KG1 (cell line): Measurements from ENCODE around the gene GNG5.
"Not testable (repeated sequence)": the region's sequence is repeated elsewhere in the genome, so short reads cannot be mapped to it uniquely, and the experiment has no call there.

Experiments
- DNase-seq: peaks from one replicate; lab custom pipeline; 2025; lab: John Stamatoyannopoulos, UW

The GNG5 gene

DNA sequence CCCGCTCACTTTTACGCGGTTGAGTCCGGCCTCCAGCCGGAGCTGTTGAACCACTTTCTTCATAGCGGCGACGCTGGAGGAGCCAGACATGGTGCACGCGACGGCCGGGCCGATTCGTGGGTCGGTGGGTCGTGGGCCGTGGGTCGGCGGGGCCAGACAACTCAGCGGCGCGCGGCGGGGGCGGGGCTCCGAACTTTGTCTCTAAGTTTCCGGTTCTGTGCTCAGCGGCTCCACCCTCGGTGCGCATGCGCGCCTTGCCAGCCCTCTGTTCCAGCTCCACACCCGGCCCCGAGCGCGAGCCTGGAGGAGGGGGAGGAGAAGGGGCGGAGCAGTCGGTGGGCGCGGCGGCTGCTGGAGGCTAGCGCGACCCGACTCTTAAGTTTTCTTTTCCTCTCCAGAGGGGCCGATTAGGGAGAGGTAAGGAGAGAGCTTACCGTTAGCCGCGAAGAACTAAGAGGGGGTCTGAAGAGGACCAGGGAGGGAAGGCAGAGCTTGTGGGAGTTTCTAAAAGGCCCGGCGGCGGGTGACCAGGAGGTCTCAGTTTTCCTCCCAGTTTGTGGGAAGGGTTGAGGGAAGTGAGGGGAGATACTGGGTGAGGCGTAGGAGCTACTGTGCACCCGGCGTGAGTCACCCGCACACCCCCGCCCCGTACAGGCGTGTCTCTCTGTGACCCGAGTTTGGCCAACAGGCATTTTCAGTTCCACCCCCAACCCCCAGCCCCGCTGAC lies at the start of gene GNG5, which contains the start of gene SPATA1:
Gene GNG5 (minus strand): TSS at position 580 of the 727 bp plus-strand sequence. CDS start 490 bp downstream, at position 90.
Gene SPATA1 (plus strand): TSS at position 385 of the 727 bp plus-strand sequence. CDS start 9,974 bp downstream, outside the sequence.
- DNase-seq: peak; percentile 94

DNA sequence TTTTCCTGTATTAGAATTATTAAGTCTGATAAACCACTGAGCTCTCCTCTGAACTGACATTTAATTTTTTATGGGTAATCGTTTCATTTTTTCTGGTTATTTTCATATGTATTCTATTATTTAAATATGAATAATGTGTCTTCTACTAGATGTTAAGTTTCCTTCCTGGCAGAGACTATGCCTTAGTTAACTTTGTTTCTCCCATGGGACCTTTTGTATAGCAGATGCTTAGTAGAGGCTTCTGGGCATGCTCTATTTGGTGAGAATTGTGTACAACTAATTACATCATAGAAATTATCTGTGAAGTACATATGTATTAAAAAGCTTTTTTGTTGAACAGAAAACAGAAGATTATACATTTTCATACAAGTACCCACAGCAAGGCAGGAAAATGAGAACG lies 44.4 kb upstream of the GNG5 start:
- no peak for DNase-seq

DNA sequence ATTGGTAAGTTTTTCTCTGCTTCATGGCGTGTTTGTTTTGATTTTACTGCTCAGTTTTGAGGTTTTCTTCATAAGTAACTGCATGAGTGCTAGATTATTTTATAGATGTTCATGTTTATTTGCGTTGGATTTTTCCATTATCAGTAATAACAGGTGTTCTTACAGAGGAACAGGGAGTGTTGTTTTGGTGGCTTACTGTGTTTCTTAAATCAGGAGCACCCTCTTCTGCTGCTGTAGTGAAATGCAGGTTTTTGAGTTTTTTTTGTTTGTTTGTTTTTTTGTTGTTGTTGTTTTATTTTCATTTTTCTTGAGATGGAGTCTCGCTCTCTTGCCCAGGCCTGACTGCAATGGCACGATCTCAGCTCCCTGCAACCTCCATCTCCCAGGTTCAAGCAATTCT lies 35.3 kb upstream of the GNG5 start:
- no peak for DNase-seq

DNA sequence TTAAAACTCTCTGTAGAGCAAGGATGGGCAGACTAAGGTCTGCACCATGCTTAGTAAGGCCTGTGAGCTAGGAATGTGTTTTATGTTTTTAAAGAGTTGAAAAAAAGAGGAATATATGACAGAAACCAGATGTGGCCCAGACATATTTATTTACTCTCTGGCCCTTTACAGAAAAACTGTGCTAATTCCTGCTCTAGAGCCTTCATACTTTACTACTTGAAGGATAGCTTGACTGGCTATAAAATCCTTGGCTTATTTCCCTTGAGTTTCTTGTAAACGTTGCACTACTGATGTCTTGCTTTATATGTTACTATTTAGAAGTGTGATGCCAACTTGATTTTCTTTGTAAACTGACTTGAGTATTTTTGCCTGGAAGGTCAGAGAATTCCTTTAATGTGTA lies 34.4 kb upstream of the GNG5 start:
- DNase-seq: no peak

DNA sequence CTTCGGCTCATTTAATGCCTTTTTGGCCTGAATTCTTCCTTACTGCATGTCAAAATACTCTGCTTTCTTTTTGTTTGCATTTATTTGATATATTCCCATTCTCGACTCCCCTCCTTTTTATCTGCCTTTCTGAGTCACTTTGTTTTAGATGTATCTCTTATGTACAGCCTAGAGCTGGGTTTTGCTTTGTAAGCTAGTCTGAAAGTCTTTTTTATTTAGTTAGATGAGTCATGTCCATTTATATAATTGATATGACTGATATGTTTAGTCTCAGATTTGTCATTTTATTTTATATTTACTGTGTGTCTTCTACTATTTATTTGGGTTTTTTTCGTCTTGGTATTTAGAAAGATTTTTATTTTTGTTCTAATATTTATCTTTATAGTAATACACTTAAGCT lies 33.6 kb upstream of the GNG5 start:
- DNase-seq: no peak

DNA sequence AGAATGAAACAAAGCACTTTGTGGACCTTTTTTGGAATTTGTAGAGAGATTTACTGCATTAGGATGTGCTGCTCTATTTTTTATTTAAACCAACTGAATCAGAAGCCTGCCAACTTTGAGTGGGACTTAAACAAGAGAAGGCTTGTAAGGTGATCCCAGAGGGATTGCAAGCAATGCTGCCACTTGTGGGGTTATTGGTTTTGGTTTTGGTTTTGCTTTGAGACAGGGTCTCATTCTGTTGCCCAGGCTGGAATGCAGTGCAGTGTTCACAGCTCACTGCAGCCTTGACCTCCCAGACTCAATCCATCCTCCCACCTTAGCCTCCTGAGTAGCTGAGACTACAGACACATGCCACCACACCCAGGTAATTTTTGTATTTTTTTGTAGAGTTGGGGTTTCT lies 32.2 kb upstream of the GNG5 start:
- DNase-seq: no peak

DNA sequence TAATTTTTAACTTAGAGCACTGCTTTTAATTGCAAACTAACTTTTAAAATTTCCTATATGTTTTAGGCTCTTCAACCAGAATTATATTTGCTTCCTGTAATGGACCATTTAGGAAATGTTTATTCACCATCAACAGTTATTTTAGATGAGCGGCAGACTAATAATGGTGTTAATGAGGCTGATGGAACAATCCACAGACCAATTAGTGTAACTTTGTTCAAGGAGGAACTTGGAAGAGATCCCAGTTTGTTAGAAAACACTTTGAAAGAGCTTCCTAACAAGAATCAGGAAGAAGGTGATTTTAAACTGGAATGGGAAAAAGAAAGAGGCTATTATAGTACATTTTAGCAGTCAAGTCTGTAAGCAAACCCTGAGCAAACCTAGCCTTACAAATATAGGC lies 19.4 kb upstream of the GNG5 start:
- DNase-seq: no peak

DNA sequence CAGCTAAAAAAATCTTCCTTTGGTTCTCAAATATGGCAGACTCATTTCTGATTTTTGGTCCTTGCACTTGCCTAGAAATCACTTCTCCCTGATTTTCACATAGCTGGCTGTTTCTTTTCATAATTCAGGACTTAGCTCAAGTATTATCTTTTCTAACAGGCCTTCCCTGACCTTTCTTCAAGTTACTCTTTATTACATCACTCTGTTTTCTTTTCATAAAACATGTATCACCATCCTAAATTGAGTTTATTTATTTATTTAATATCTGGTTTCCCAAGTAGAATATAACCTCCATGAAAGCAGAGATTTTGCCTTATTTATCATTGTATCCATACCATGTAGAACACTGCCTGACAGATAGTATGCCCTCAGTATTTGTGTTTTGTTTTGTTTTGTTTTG lies 18.2 kb upstream of the GNG5 start:
- DNase-seq: no peak

DNA sequence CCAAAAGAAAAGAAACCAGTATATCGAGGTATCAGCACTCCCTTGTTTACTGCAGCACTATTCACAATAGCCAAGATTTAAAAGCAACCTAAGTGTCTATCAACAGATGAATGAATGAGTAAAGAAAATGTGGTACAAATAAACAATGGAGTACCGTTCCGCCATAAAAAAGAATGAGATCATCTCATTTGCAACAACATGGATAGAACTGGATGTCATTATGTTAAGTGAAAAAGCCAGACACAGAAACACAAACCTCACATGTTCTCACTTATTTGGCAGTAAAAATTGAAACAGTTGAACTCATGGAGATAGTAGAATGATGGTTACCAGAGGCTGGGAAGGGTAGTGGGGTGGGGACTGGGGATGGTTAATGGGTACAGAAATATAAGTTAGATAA lies 4.3 kb upstream of the GNG5 start:
- DNase-seq: no peak

DNA sequence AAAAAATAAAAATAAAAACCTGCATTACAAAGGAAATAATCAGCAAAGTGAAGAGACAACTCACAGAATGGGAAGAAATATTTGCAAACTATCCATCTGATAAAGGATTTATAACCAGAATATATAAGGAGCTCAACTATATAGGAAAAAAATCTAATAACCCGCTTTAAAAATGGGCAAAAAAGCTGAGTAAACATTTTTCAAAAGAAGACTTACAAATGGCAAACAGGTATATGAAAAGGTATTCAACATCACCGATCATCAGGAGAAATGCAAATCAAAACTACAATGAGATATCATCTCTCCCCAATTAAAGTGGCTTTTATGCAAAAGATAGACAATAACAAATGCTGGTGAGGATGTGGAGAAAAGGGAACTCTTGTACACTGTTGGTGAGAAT lies 3.8 kb upstream of the GNG5 start:
- DNase-seq: no peak

DNA sequence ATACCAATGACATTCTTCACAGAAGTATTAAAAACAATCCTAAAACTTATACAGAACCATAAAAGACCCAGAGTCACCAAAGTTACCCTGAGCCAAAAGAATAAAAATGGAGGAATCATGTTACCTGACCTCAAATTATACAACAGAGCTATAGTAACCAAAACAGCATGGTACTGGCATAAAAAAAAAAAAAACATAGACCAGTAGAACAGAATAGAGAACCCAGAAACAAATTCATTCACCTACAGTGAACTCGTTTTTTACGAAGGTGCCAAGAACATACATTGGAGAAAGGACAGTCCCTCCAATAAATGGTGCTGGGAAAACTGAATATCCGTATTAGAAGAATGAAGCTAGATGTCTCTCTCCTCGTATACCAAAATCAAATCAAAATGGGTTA lies 2.6 kb upstream of the GNG5 start:
- DNase-seq: no peak

DNA sequence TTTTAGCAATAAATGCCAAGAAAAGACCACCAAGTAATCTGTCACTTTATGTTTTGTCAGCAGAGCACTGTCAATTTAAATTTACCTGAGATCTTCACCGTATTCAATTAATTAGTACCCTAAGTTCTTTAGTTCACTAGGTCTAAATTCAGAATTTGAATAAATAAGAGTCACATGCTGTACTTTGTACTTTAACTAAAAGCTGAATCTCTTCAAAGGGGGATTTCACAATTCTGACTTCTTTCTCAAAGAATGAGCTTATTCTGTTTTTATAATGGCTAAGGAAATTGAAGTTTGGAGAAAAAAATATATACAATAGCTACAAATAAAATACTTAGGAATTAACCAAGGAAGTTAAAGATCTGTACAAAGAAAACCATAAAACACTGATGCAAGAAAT lies 2.1 kb upstream of the GNG5 start:
- DNase-seq: no peak

DNA sequence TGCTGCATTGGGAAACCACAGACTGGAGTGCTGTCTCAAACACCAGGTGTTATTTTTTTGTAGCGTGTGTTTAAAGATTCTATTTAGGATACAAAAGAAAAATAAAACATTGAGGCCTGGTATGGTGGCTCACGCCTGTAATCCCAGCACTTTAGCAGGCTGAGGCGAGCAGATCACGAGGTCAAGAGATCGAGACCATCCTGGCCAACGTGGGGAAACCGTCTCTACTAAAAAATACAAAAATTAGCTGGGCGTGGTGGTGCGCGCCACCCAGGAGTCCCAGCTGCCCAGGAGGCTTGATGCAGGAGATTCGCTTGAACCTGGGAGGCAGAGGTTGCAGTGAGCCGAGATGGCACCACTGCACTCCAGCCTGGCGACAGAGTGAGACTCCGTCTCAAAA lies 1.5 kb upstream of the GNG5 start:
- not testable (repeated sequence) for DNase-seq

DNA sequence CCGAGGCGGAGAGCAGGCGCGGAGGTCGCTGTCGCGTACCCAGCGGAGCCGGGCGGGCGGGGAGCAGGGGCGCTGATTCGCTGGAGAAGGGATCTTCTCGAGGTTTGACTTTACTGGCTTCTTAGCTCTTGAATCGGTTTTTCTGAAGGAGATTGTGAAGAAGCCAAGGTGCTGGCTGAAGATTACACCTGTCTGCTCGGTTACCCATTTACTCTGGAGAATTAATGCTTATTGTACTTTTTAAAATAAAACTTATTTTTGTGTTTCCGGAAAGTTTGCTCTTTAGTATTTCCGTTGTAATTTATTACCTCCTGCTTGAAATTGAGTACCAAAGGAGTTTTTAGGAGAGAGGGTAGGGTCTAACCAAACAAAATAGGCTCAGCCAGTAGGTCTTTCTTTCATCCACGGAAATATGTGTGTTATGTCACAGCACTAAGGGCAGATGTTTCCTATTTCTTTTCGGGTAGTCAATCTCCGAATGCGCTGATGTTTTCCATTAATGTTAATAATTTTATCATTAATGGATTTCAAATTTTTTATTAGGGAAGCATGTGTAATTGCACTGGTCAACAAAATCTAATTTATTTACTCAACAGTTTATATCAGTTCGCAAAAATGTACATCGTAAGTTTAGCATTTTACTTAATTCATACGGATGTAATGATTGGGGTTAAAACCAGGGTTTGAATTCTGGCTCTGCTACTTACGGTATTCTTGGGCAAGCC lies 510 bp upstream of the GNG5 start:
- no peak for DNase-seq

DNA sequence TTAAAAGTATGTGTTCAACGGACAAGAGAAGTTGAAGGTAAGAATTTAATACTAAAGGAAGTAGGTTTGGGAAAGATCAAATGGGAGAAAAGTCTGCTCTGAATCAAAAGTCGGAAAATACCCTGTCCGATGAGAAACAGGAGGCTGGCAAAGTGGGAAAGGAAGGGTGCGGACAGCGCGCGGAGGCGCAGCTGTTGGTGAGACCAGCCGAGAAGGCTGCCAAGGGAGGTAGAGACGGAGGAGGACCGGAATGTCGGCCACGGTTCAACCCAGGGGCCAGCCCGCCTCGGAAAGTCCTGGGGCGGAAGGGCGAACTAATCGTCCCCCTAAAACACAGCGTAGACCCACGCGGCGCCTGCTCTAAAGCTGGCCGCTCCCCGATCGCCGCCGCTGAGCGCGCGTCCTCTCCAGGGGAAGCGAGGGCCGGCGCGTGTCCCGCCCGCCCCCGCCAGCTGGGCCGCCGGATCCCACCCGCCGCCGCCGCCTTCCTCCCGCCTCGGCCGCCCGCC lies 834 bp downstream of the GNG5 start:
- no peak for DNase-seq

DNA sequence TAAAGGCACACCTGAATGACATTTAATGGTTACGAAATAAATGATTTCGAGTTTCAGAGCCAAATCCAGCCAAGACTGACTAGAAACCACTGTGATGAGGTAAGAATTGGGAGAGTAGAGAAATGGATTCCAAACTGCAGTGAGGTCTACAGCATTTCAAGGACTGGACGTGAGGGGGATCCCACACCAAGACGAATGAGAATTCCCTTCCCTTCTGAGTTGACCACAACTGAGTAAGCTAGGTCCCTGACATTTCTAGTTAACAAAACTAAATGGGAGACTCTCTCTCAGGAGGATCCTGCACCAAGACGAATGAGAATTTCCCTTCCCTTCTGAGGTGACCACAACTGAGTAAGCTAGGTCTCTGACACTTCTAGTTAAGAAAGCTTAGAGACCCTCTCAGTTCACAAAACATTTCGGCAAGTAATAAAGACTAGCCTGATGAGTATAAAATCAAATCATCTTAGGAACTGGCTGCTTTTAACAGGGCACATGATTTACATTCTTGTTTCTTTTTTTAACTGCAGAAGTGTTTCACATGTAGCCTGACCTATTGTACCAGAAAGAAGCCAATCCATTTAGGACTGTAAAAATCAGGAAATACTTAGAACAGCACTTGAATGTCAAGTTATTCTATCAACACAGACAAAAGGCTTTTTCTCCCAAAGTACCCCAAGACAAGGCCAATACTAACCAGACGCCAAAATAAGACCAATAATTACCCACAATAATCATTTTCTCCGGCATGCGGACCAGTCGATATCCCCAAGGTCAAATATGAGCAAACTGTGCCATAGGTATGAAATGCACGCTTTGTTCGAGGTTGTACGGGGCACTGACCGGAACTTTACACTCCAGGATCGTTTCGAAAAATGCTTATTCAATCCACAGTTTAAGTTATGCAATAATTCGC lies 1.5 kb downstream of the GNG5 start:
- DNase-seq: no peak

DNA sequence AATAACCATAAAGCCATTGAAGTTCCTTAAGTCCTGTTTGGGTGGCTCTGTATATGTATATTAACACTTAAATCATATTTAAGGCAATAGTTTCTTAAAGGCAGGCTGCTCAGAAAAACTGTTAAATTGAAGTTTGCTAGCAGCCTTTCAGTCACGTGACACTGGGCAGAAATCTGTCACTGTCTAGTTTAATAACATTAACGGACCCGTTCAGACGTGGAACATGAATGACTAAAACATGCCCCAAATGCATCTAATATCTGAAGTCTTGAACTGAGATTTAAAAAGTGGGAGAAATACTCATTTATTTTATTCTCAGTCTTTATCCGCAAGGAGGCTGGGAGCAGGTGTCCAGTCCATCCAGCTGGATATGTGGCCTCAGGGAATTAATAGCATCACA lies 3.5 kb downstream of the GNG5 start:
- no peak for DNase-seq

DNA sequence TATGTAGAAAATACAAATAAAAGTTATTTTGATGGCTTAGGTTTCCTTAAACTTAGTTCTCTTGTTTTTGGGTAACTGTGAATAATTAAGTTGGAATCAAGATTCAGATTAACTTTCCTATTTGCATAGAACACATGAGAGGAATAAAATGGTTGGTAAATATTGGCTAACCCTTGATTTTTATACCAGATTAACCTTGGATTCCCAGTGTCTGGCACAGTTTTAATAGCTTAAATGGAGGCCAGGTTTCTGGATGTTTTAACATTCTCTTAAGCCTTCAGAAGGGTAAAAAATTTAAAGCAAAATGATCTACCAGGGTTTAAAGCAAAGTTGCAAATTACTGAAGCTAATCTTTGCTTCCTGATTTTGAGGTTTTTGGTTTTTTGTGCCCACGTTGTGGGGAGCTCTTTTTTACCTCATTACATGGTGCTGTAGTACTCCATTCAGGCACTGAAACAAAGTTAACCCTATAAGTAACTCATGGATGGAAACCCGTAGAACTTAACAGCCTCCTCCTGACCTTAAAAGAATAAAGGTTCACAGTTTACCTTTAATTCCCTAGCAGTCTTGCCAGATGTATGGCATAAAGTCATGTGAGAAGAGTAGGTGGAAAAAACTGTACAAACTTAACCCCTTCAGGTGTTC lies 8.6 kb downstream of the GNG5 start:
- no peak for DNase-seq

DNA sequence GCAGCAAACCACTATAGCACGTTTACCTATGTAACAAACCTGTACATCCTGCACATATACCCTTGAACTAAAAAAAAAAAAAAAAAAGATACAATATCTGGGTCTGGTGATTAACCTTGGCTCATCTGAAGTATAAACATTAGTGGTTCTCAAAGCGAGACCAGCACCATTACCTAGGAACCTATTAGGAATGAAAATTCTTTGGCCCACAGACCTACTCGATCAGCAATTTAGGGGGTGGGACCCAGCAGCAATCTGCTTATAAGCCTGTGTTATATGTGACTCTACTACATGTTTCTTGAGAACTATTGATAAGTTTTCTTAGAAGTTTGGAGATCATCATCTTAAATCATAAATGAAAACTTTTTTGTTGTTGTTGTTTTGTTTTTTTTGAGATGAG lies 9.9 kb downstream of the GNG5 start:
- DNase-seq: no peak

DNA sequence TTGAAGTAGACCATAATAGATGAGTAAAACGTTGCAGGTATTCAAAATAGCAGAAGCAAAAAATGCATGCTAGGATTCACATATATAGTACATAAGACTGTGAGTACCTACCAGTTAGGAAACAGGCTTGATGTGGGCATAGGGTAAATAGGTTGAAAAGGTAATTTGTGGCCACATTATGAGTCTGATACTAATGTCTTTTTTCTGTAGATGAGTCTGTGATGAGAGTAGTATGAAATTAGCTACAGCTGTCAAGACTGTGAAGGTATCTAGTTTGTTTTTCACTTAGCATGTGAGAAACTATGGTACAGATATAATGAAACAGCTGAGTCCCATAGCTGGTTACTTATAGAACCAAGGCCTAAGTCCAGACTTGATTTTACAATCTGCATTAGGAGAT lies 12.6 kb downstream of the GNG5 start:
- no peak for DNase-seq

DNA sequence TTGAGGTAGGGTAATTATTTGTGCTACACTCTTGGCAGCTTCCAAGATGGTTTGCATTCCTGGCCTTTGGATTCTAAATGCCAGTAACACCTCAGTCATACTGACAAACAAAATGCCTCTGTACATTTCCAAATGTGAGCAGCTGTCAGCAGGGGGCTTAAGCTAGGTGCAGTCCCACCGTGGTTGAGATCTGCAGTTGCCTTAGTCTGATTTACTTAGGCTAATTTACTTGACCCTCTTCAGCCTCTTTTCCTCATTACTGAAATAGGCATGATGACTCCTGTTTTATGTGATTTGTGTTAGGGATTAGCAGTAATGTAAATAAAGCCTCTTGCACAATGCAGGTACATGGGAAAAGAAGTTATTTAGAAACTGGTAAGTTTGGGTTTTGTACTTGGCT lies 13.7 kb downstream of the GNG5 start:
- DNase-seq: no peak

DNA sequence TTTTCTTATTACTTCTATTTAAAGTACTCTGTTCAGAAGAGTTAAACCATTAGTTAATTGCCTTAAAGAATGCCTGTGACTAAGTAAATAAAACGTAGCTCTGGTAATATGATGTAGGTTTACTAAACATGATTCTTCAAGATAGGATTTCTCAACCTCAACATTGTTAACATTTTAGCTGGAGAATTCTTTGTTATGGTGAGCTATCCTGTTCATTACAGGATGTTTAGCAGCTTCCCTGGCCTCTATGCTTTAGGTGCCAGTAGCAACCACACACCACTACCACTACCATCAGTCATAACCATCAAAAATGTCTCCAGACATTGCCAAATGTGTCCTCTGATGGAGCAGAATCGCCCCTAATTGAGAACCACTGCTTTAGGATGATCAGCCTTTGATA lies 16.6 kb downstream of the GNG5 start:
- no peak for DNase-seq
